ENCODE results near the gene ZBTB42.

Gene ZBTB42

GRCh38 chr14:104770072-104770579, 30.8 kb upstream of the ZBTB42 start:
- DNase-seq, result no peak

GRCh38 chr14:104770851-104771272, 30.0 kb upstream of the ZBTB42 start:
- no peak for DNase-seq

DNA sequence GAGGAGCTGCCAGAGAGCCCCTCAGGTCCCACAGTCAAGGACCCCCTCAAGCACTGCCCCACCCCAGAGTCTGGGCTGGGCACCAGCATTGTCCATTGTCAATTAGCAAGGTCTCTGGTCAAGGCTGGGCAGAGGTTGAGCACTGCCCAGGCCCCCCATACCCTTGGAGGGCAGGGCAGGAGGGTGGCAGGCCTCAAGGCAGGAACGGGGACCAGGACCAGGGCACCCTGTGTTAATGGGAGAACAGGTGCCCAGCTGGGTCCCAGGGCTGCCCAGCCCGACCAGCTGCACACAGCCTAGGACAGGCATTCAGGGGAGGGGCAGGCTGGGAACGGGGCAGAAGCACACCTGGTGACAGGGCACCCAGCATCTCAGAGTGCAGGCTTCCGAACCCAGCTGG, 29.5 kb upstream of the ZBTB42 start:
- no peak for DNase-seq

DNA sequence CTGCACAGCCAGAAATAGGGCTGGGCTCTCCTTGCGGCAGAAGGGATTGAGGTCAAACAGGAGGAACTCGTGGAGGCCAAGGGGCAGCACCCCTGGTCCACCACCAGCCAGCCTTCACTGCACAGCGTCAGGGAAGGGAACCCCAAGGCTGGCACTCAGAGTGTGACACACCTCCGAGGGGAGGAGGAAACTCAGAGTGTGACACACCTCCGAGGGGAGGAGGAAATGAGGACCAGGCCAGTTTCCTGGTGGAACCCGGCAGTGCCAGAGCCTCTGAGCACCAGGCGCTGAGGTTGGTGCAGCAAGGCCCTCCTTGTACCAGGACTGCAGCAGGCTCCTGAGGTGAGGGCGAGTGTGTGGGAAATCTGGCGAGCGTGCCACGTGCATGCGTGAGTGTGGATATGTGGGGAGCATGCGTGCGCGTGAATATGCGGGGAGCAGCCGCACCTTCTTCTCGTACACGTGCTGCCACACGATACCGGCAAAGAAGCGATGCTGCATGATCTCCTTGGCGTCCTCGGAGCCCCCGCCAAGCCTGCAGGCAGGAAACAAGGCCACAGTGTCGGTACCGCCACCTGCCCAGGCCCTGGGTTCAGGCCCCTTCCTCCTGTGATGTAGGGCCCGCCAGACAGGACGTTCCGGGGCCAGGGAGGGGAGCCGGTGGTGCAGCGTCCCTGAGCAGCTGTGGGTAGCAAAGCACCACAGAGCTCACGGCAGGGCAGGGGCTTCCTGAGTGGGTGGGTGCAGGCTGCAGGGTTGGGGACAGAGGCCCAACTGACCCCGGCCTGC, 28.8 kb upstream of the ZBTB42 start:
- no peak for DNase-seq

GRCh38 chr14:104772707-104773504, 28.0 kb upstream of the ZBTB42 start:
- DNase-seq, result no peak

- DNase-seq, result no peak
These were observed 27.1 kb upstream of the ZBTB42 start for GRCh38 chr14:104773505-104774452.

GRCh38 chr14:104774453-104775072, 26.3 kb upstream of the ZBTB42 start:
- no peak for DNase-seq

GRCh38 chr14:104775073-104775489, 25.8 kb upstream of the ZBTB42 start:
- DNase-seq, result no peak

- no peak for DNase-seq
These were observed 24.4 kb upstream of the ZBTB42 start for GRCh38 chr14:104776481-104776880.

GRCh38 chr14:104776961-104777807, 23.7 kb upstream of the ZBTB42 start:
- DNase-seq, result no peak

GRCh38 chr14:104777808-104778249, 23.1 kb upstream of the ZBTB42 start:
- DNase-seq, result no peak

DNA sequence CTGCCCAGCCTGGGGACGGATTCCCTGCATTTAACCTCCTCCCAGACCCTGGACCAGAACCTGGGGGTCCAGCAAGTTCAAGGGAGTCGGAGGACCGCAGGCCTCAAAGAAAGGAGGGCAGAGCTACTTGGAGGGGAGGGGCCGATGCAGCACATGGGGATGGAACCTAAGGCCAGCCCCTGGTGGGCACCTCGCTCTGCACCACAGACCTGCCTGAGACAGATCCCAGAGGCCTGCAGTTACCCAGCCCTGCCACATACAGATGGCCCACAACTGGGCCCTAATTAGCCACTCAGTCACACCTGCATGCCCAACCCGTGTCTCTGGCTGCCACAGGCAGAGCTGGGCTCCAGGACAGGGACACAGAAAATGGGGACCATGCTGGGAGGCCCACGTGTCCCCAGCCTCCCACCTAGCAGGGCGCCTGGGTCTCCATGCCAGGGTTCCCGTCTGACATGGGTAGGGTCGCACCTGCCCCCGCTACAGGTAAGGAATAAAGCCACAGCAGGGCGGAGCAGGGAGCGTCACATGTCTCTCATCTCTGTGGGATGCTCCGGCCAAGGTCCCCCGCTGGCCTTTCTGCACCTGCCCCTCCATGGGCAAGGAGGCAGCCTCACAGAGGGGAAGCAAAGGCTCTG, 22.1 kb upstream of the ZBTB42 start:
- DNase-seq, result no peak

GRCh38 chr14:104779776-104780512, 21.0 kb upstream of the ZBTB42 start:
- no peak for DNase-seq

- DNase-seq, result no peak
These were observed 20.3 kb upstream of the ZBTB42 start for GRCh38 chr14:104780513-104781030.

DNA sequence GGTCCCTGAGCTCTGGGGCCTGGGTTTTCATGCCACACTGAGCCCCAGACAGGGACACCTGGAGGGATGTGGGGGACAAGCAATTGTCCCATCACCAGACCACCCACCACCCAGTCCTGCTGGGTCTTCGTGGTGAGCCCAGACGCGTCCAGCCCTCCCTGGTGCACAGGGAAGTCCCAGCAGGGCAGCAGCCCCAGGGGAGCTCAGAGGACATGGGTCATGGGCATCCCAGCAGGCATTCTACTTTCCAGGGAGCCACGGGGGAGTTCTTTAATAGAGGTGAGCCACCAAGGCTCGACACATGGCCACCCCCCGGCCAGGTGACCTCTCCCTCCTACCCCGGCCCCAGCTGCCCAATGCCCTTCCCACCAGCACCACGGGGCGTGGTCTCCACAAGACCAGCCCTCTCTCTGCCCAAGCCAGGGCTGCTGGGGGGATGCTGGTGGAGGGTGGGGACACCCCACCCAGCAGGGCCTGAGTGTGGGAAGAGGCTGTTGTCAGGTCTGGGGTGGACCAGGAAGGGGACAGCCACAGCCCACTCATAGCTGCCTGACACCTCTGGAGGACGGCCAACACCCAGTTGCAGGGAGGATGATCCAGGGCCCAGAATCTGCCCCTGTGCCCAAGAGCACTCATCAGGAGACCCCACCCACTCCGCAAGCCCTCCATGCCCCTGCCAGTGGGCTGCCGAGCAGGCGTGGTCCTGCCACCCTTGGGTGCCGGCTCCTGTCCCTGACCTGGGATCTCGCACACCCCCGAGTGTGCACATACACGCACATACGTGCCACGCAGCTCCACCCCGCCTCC, 19.4 kb upstream of the ZBTB42 start:
- no peak for DNase-seq

DNA sequence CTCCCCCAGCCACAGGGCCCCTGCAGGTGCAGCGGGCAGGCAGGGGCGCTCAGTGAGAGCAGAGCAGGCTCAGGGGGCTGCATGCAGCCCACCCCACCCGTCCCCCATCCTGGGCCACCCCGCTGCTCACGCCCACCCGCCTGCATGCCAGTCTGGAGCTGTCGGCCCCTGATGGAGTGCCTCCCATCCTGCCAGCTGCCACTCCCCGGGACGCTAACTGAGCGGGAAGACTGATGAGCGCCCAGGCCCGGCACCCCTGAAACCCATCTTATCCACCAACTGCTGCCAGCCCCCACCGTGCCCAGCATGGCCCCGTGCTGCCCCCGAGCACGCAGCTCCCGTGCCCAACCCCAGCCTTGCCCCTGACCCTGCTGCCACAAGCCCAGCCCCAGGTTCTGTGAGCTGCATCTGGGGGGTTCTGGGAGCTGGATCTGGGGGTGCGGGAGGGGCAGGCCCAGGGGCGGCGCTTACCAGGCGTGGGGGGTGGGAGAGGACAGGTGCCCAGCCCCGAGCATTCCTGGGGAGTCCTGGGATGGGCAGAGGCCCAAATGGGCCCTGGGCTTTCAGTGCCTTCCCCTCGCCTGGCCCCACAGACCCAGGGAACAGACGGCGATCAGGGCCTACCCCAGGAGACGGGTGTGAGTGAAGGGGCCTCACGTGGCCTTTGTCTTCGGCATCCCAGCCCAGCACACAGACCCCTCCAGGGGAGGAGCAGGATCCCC, 18.7 kb upstream of the ZBTB42 start:
- no peak for DNase-seq

- no peak for DNase-seq
These were observed 18.1 kb upstream of the ZBTB42 start for GRCh38 chr14:104782808-104783139.

- DNase-seq, result no peak
These were observed 17.2 kb upstream of the ZBTB42 start for GRCh38 chr14:104783484-104784217.
